Mammary epithelial cell (primary cell): ENCODE data around the gene ARHGAP42.

Source experiments
- EZH2 ChIP-seq: IDR thresholded peaks from 2 replicates; pipeline ENCODE4 v1.6.1; 2012; ENCODE audit warnings: low read length, inconsistent platforms, borderline replicate concordance
- TF ChIP-seq, protein P1 (sequence below), 2 donors: IDR thresholded peaks in 1 of 2; conservative IDR thresholded peaks in 1 of 2; 2 replicates each; pipeline ENCODE4 v1.5.1; 2011 to 2012; ENCODE audit warnings: inconsistent platforms in 2 of 2, low read length in 2 of 2, mild to moderate bottlenecking in 2 of 2, control low read depth in 1 of 2, low read depth in 1 of 2; ENCODE audit not compliant: insufficient read depth in 1 of 2; ENCODE audit errors: extremely low read depth in 1 of 2

GRCh38 chr11:100663996-100664395 is 23.1 kb upstream of the ARHGAP42 start:
- TF ChIP-seq, protein P1, sequence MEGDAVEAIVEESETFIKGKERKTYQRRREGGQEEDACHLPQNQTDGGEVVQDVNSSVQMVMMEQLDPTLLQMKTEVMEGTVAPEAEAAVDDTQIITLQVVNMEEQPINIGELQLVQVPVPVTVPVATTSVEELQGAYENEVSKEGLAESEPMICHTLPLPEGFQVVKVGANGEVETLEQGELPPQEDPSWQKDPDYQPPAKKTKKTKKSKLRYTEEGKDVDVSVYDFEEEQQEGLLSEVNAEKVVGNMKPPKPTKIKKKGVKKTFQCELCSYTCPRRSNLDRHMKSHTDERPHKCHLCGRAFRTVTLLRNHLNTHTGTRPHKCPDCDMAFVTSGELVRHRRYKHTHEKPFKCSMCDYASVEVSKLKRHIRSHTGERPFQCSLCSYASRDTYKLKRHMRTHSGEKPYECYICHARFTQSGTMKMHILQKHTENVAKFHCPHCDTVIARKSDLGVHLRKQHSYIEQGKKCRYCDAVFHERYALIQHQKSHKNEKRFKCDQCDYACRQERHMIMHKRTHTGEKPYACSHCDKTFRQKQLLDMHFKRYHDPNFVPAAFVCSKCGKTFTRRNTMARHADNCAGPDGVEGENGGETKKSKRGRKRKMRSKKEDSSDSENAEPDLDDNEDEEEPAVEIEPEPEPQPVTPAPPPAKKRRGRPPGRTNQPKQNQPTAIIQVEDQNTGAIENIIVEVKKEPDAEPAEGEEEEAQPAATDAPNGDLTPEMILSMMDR (conservative IDR thresholded peaks at IDR 0.05 in 1 of 2, IDR thresholded peaks at IDR 0.05 in 1 of 2; ENCODE audit: extremely low read depth in 1 of 2, insufficient read depth in 1 of 2, low read depth in 1 of 2, low read length in 2 of 2): no peak
- TF ChIP-seq EZH2: no peak
